Activated CD8-positive, alpha-beta T cell treated with anti-CD3 and anti-CD28 coated beads for 36 hours (primary cell): ENCODE measurements around the gene TMX2. TPM values are rescaled to one million over a fixed set of nuclear protein-coding genes. Genes with fewer than 3 reads are reported as not detected.
"Not testable (repeated sequence)": the region's sequence is repeated elsewhere in the genome, so short reads cannot be mapped to it uniquely, and the experiment has no call there.

Experiments
- ATAC-seq: fragments of 200-7000 bp; cut with Tn5 transposase; one replicate; pipeline ENCODE4 v1.10.0; 2021; ENCODE audit warnings: mild to moderate bottlenecking, moderate library complexity
- CTCF ChIA-PET: fragments of 350-600 bp; sonication (Branson Sonifier 250); formaldehyde crosslinking; loops from one replicate; lab custom pipeline; 2021; ENCODE audit warnings: antibody characterized with exemption; lab: Charles Lee
- POLR2A ChIA-PET: fragments of 350-600 bp; sonication (Branson Sonifier 250); formaldehyde crosslinking; loops from one replicate; lab custom pipeline; 2021; ENCODE audit warnings: antibody characterized with exemption; lab: Charles Lee
- DNase-seq: peaks from one replicate; pipeline ENCODE4 v3.0.0-alpha.2; 2020
- H3K27ac Mint-ChIP-seq: one replicate; pipeline ENCODE4 v1.8.0; 2021; ENCODE audit warnings: mild to moderate bottlenecking, mixed read lengths
- H3K27me3 Mint-ChIP-seq: one replicate; pipeline ENCODE4 v1.8.0; 2021; ENCODE audit warnings: mixed read lengths
- H3K36me3 Mint-ChIP-seq: one replicate; pipeline ENCODE4 v1.8.0; 2021; ENCODE audit warnings: low read depth, mixed read lengths
- H3K4me1 Mint-ChIP-seq: one replicate; pipeline ENCODE4 v1.8.0; 2021; ENCODE audit warnings: low read depth, mixed read lengths
- H3K4me3 Mint-ChIP-seq: one replicate; pipeline ENCODE4 v1.8.0; 2021; ENCODE audit warnings: mild to moderate bottlenecking, moderate library complexity, mixed read lengths
- H3K9me3 Mint-ChIP-seq: one replicate; pipeline ENCODE4 v1.8.0; 2021; ENCODE audit warnings: mixed read lengths
- intact Hi-C: fragments of 100-400 bp; cut with micrococcal nuclease; formaldehyde crosslinking; loops from one replicate; pipeline ENCODE4 v1.10.0; 2022
- total RNA-seq, 2 experiments: library from RNA; stranded (reverse); gene quantifications; one replicate each; pipeline ENCODE4 v1.2.3, GENCODE V29; 2021
- TF ChIP-seq, protein P1 (sequence below): fragments of 200-600 bp; IDR thresholded peaks from one replicate; pipeline ENCODE4 v1.8.0; 2022; ENCODE audit warnings: antibody characterized with exemption, mild to moderate bottlenecking

Gene TMX2
- total RNA-seq, 2 experiments from 2014 or later = 53.1 to 58.6 TPM

DNA sequence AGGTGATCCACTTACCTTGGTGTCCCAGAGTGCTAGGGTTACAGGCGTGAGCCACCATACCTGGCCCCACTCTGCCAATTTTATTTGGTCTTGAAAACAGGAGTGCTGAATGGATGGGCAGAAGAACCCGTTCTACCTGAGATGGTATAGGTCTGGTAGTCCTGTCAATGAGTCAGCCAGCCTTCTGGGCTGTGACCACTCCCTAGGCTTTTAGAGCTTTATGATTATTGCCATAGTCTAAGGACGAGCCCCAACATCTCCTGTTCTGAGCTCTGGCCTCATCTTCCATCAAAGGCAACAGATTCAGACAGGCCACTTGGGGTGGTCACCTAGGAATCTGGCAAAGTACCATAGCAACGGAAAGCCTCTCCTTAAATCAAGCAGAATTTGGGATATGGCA lies 33.0 kb upstream of the TMX2 start:
- intact Hi-C loops = no loop called here
- Mint-ChIP-seq H3K36me3 (peaks cover 54% of the 10 kb centered on the region), H3K27ac (no peak overlapping the region), H3K4me1 (peaks cover 62% of the 10 kb centered on the region), H3K4me3 (no peak overlapping the region), H3K27me3 (no peaks in the 10 kb centered on the region), H3K9me3 (no peaks in the 10 kb centered on the region)
- POLR2A ChIA-PET = interaction anchor here (2.0 kb wide), 1 partner anchor 12 kb away, joined by 4 read pairs; the partner anchor contains the start of gene ZDHHC5
- CTCF ChIA-PET = interaction anchor here (1.1 kb wide), 1 partner anchor 121 kb away, joined by 3 read pairs; no protein-coding TSS in a partner anchor
- TF ChIP-seq, protein P1, sequence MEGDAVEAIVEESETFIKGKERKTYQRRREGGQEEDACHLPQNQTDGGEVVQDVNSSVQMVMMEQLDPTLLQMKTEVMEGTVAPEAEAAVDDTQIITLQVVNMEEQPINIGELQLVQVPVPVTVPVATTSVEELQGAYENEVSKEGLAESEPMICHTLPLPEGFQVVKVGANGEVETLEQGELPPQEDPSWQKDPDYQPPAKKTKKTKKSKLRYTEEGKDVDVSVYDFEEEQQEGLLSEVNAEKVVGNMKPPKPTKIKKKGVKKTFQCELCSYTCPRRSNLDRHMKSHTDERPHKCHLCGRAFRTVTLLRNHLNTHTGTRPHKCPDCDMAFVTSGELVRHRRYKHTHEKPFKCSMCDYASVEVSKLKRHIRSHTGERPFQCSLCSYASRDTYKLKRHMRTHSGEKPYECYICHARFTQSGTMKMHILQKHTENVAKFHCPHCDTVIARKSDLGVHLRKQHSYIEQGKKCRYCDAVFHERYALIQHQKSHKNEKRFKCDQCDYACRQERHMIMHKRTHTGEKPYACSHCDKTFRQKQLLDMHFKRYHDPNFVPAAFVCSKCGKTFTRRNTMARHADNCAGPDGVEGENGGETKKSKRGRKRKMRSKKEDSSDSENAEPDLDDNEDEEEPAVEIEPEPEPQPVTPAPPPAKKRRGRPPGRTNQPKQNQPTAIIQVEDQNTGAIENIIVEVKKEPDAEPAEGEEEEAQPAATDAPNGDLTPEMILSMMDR = no peak
- ATAC-seq (no peak), DNase-seq (no peak)

DNA sequence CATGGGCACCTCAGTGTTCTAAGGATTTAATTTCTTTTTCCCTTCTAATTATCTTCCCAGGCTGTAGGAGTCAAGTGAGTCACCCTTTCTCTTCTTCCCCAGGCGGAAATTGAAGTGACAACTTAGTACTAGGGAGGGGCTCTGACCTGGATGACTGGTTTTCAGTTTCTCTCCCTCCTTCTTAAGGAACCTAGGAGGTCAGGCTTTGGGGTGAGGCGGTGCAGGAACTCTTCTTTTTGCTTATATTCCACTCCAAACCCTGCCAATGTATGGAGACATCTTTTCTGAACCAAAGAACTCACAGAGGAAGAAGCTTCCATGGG lies 31.9 kb upstream of the TMX2 start:
- POLR2A ChIA-PET = interaction anchor here (0.7 to 1.4 kb wide), 4 partner anchors 21 to 60 kb away, joined by 3 read pairs; no protein-coding TSS in a partner anchor
- intact Hi-C loops = no loop called here
- peak; percentile 55 for ATAC-seq
- CTCF ChIA-PET = interaction anchor here (0.8 to 1.1 kb wide), 3 partner anchors 8 to 153 kb away, joined by 3 to 5 read pairs (median 3); no protein-coding TSS in a partner anchor
- DNase-seq = no peak
- H3K4me1 Mint-ChIP-seq = peaks cover 56% of the 10 kb centered on the region
- H3K9me3 Mint-ChIP-seq = no peaks in the 10 kb centered on the region
- TF ChIP-seq, protein P1 = no peak
- peak overlapping the region; percentile 37 for H3K27ac Mint-ChIP-seq
- no peaks in the 10 kb centered on the region for H3K27me3 Mint-ChIP-seq
- peaks cover 55% of the 10 kb centered on the region for H3K36me3 Mint-ChIP-seq
- H3K4me3 Mint-ChIP-seq = no peak overlapping the region

DNA sequence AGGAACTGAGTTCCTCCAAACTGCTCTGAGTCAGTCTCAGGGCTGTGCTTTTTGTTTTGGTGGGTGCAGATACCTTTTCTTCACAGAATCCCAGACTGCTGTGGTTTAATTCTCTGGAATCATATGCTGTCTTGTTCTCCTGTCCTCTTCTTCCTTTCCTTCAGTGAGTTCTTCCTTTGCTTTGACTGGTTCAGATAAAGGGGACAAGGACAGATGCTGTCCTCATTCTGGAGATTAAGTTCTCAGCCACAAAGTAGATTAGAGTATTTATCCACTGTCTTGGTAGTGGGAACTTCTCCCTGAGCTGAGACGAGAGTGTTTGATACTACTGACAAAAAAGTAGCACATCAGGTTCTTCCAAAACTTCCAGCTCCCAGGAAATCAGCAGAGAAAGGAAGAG lies 31.2 kb upstream of the TMX2 start:
- ChIA-PET POLR2A (interaction anchor here (1.4 kb wide), 1 partner anchor 33 kb away, joined by 3 read pairs; no protein-coding TSS in a partner anchor), CTCF (no interaction called here)
- no peak for DNase-seq
- ATAC-seq = no peak
- intact Hi-C loops = no loop called here
- Mint-ChIP-seq H3K4me3 (no peak overlapping the region), H3K4me1 (peaks cover 49% of the 10 kb centered on the region), H3K36me3 (peaks cover 51% of the 10 kb centered on the region), H3K9me3 (no peaks in the 10 kb centered on the region), H3K27me3 (no peaks in the 10 kb centered on the region), H3K27ac (peak overlapping the region; percentile 37)
- TF ChIP-seq, protein P1 = no peak

DNA sequence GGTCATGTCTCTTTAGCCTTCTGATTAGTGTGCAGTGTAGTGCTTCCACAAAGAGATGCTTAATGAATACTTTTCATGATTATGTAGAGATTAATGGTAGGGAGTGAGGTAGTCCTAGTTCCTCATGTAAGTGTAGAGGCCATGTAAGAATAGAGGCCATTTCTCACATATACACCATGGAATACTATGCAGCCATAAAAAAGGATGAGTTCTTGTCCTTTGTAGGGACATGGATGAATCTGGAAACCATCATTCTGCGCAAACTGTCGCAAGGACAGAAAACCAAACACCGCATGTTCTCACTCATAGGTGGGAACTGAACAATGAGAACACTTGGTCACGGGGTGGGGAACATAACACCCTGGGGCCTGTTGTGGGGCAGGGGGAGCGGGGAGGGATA lies 21.9 kb upstream of the TMX2 start:
- intact Hi-C loops, H3K4me1 Mint-ChIP-seq, H3K4me3 Mint-ChIP-seq, H3K9me3 Mint-ChIP-seq, H3K27me3 Mint-ChIP-seq, POLR2A ChIA-PET, DNase-seq, CTCF ChIA-PET, H3K27ac Mint-ChIP-seq, ATAC-seq: not testable (repeated sequence)
- H3K36me3 Mint-ChIP-seq = peaks cover 40% of the 10 kb centered on the region

DNA sequence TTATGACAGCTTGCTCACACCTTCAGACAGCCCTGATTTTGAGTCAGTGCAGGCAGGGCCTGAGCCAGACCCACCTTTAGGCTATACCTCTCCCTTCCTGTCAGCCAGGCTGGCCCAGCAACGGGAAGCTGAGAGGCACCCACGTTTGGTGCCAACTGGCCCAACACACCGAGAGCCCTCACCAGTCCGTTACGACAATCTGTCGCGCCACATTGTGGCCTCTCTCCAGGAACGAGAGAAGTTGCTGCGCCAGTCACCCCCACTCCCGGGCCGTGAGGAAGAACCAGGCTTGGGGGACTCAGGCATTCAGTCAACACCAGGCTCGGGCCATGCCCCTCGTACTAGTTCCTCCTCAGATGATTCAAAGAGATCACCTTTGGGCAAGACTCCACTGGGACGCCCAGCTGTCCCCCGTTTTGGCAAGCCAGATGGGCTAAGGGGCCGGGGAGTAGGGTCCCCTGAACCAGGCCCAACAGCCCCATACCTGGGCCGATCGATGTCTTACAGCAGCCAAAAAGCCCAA lies 13.5 kb upstream of the TMX2 start:
- intact Hi-C loops = no loop called here
- POLR2A ChIA-PET = interaction anchor here (1.0 to 1.8 kb wide), 3 partner anchors 9 to 19 kb away, joined by 3 to 5 read pairs (median 4); no protein-coding TSS in a partner anchor
- TF ChIP-seq, protein P1 = no peak

More for the DNA sequence above, 13.5 kb upstream of the TMX2 start:
- Mint-ChIP-seq H3K9me3 (no peaks in the 10 kb centered on the region), H3K36me3 (peaks cover 30% of the 10 kb centered on the region), H3K4me1 (no peaks in the 10 kb centered on the region), H3K27ac (no peak overlapping the region), H3K4me3 (no peak overlapping the region), H3K27me3 (no peaks in the 10 kb centered on the region)
- CTCF ChIA-PET = interaction anchor here (0.8 to 1.3 kb wide), 4 partner anchors 9 to 102 kb away, joined by 3 to 6 read pairs (median 3); no protein-coding TSS in a partner anchor
- no peak for ATAC-seq
- DNase-seq = no peak
